Naive thymus-derived CD8-positive, alpha-beta T cell (primary cell): ENCODE results near the gene MRPL4. TPM values are rescaled to one million over a fixed set of nuclear protein-coding genes. Genes with fewer than 3 reads are reported as not detected.

Experiments
- ATAC-seq, 2 donors: fragments of 150-1000 bp; cut with Tn5 transposase in 1 of 2; sonication (Bioruptor Pico), chemical (Tn5 transposase) in 1 of 2; 1 replicate in 1 of 2; 2 replicates in 1 of 2; pipeline ENCODE4 v1.10.0; 2021; ENCODE audit warnings: mild to moderate bottlenecking in 2 of 2, moderate library complexity in 2 of 2
- POLR2A ChIA-PET: fragments of 350-600 bp; sonication (Branson Sonifier 250); formaldehyde crosslinking; loops from one replicate; lab custom pipeline; 2021; ENCODE audit warnings: antibody characterized with exemption; lab: Charles Lee
- DNase-seq, 10 donors: peaks; one replicate each; pipeline versions ENCODE4 v3.0.0 to v3.0.0-alpha.2; 2020 to 2022
- H3K27ac Mint-ChIP-seq, 10 donors: one replicate each; pipeline ENCODE4 v1.8.0; 2020 to 2022; ENCODE audit warnings: mild to moderate bottlenecking in 10 of 10, mixed read lengths in 10 of 10, moderate library complexity in 4 of 10, inconsistent platforms in 1 of 10
- H3K27me3 Mint-ChIP-seq, 5 donors: one replicate each; pipeline ENCODE4 v1.8.0; 2021 to 2022; ENCODE audit warnings: mixed read lengths in 5 of 5
- H3K36me3 Mint-ChIP-seq, 3 donors: one replicate each; pipeline ENCODE4 v1.8.0; 2020 to 2022; ENCODE audit warnings: mixed read lengths in 3 of 3, mild to moderate bottlenecking in 2 of 3, inconsistent platforms in 1 of 3
- H3K4me1 Mint-ChIP-seq, 4 donors: one replicate each; pipeline ENCODE4 v1.8.0; 2021 to 2022; ENCODE audit warnings: mixed read lengths in 4 of 4
- H3K4me3 Mint-ChIP-seq, 10 donors: one replicate each; pipeline ENCODE4 v1.8.0; 2020 to 2022; ENCODE audit warnings: mild to moderate bottlenecking in 10 of 10, mixed read lengths in 10 of 10, moderate library complexity in 6 of 10, inconsistent platforms in 1 of 10
- H3K9me3 Mint-ChIP-seq, 9 donors: one replicate each; pipeline ENCODE4 v1.8.0; 2020 to 2022; ENCODE audit warnings: mixed read lengths in 9 of 9, mild to moderate bottlenecking in 3 of 9, inconsistent platforms in 1 of 9, moderate library complexity in 1 of 9
- polyA plus RNA-seq, 3 donors: library from polyadenylated mRNA; unstranded; fragments of 300-500 nt; fragmentation: Illumina TruSeq; gene quantifications; one replicate each; pipeline ENCODE4 v1.2.3, GENCODE V29; 2021
- total RNA-seq, 8 experiments: library from RNA in 2 of 8; stranded (reverse) in 2 of 8; gene quantifications; one replicate each; pipeline ENCODE4 v1.2.3 and lab custom pipeline; 2021 to 2026

The MRPL4 gene
- total and polyA plus RNA-seq, 5 experiments from 2014 or later = 25.3 to 50.8 (median 47.9) TPM

DNA sequence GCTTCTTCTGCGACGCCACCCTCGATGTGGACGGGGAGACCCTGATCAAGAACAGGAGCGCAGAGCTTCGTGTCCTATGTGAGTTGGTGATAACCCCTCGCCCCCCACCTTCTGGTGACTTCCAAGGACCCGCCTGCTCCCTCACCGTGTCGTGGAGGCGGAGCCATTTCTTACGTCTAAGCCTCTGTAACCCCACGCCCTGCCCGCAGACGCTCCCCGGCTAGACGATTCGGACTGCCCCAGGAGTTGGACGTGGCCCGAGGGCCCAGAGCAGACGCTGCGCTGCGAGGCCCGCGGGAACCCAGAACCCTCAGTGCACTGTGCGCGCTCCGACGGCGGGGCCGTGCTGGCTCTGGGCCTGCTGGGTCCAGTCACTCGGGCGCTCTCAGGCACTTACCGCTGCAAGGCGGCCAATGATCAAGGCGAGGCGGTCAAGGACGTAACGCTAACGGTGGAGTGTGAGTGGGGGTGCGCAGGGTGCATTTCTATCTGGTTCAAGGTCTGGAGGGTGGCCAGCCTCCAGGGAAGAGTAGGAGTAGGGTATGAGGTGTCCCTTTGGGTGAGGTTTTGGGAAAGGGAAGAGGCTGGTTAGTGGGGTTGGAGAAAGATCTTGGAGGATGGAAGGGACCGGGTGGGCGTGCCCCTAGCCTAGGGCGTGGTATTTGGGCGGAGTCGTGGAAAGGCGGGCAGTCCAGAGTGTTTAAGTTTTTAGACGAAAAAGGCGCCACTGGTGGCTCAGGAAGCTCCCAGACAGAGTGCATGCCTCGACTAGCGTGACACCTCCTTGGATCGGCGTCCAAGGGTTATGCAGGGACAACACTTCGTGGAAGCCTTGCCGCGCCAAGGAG is 41.0 kb downstream of the MRPL4 start:
- no peak for ATAC-seq
- POLR2A ChIA-PET = interaction anchor here (1.5 to 2.0 kb wide), 3 partner anchors 22 to 88 kb away, joined by 3 to 5 read pairs (median 5); partner anchors contain the start of genes ICAM1, RAVER1 and TYK2
- Mint-ChIP-seq H3K4me3 (peak overlapping the region; percentile 34 to 94 (median 84)), H3K4me1 (peaks cover 30 to 66% (median 61%) of the 10 kb centered on the region in 4 donors), H3K27me3 (peaks cover 16 to 73% (median 39%) of the 10 kb centered on the region in 5 donors), H3K9me3 (peaks cover 0 to 2% (median 0%) of the 10 kb centered on the region in 9 donors), H3K27ac (peak overlapping the region in 3 of 10 donors; percentile 10 to 85 (median 74)), H3K36me3 (peaks cover 0 to 4% (median 0%) of the 10 kb centered on the region in 3 donors)
- no peak for DNase-seq

DNA sequence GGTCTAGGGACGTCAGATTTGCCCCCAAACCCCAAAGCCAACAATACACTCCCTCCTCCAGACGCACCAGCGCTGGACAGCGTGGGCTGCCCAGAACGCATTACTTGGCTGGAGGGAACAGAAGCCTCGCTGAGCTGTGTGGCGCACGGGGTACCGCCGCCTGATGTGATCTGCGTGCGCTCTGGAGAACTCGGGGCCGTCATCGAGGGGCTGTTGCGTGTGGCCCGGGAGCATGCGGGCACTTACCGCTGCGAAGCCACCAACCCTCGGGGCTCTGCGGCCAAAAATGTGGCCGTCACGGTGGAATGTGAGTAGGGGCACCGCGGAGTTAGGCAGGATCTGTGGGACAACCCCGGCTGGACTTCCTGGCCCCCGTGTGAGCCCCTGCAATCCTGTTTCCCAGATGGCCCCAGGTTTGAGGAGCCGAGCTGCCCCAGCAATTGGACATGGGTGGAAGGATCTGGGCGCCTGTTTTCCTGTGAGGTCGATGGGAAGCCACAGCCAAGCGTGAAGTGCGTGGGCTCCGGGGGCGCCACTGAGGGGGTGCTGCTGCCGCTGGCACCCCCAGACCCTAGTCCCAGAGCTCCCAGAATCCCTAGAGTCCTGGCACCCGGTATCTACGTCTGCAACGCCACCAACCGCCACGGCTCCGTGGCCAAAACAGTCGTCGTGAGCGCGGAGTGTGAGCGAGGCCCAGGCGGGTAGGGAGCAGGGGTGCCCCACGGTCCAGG is 41.8 kb downstream of the MRPL4 start:
- H3K27ac Mint-ChIP-seq = no peak overlapping the region
- peaks cover 0 to 2% (median 0%) of the 10 kb centered on the region in 9 donors for H3K9me3 Mint-ChIP-seq
- POLR2A ChIA-PET = interaction anchor here (0.6 to 1.9 kb wide), 3 partner anchors 13 to 40 kb away, joined by 3 to 5 read pairs (median 4); partner anchors contain the start of genes ICAM1 and RAVER1

DNA sequence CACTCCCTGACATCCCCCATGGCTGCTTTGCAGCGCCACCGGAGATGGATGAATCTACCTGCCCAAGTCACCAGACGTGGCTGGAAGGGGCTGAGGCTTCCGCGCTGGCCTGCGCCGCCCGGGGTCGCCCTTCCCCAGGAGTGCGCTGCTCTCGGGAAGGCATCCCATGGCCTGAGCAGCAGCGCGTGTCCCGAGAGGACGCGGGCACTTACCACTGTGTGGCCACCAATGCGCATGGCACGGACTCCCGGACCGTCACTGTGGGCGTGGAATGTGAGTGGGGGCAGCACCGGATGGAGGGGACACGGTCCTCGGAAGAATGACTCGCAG is 42.3 kb downstream of the MRPL4 start:
- Mint-ChIP-seq H3K27ac (peak overlapping the region in 1 of 10 donors; percentile 18), H3K4me3 (peak overlapping the region in 9 of 10 donors; percentile 4 to 91 (median 60)), H3K4me1 (peaks cover 24 to 54% (median 49%) of the 10 kb centered on the region in 4 donors), H3K36me3 (peaks cover 0 to 4% (median 0%) of the 10 kb centered on the region in 3 donors), H3K9me3 (peaks cover 0 to 2% (median 0%) of the 10 kb centered on the region in 9 donors), H3K27me3 (peaks cover 16 to 61% (median 32%) of the 10 kb centered on the region in 5 donors)
- ATAC-seq = no peak
- POLR2A ChIA-PET = interaction anchor here (1.5 to 1.9 kb wide), 2 partner anchors 23 to 39 kb away, joined by 3 to 5 read pairs; partner anchors contain the start of genes ICAM1 and RAVER1
- no peak for DNase-seq

More for the DNA sequence above, 41.8 kb downstream of the MRPL4 start:
- DNase-seq = no peak
- H3K4me3 Mint-ChIP-seq = peak overlapping the region; percentile 30 to 94 (median 84)
- no peak for ATAC-seq
- H3K36me3 Mint-ChIP-seq = peaks cover 0 to 4% (median 0%) of the 10 kb centered on the region in 3 donors
- H3K27me3 Mint-ChIP-seq = peaks cover 16 to 65% (median 34%) of the 10 kb centered on the region in 5 donors
- peaks cover 26 to 59% (median 54%) of the 10 kb centered on the region in 4 donors for H3K4me1 Mint-ChIP-seq

DNA sequence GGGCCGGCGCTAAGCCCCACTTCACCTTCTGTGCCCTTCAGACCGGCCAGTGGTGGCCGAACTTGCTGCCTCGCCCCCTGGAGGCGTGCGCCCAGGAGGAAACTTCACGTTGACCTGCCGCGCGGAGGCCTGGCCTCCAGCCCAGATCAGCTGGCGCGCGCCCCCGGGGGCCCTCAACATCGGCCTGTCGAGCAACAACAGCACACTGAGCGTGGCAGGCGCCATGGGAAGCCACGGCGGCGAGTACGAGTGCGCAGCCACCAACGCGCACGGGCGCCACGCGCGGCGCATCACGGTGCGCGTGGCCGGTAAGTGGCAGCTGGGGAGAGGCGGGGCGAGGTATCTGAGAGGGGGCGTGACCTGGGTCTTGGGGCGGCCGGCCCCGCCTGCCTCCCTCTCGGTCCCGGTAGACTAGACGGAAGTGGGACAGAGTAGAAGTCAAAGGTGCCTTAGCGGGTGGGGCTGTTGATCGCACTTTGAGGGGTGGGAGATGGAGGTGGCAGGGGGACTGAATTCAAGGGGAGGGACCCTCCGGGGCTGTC is 43.4 kb downstream of the MRPL4 start:
- peak overlapping the region in 7 of 10 donors; percentile 18 to 80 (median 52) for H3K27ac Mint-ChIP-seq
- DNase-seq = peak; percentile 46 to 81 (median 60)
- peaks cover 21 to 50% (median 42%) of the 10 kb centered on the region in 4 donors for H3K4me1 Mint-ChIP-seq
- peaks cover 0 to 2% (median 0%) of the 10 kb centered on the region in 9 donors for H3K9me3 Mint-ChIP-seq
- peaks cover 0 to 4% (median 0%) of the 10 kb centered on the region in 3 donors for H3K36me3 Mint-ChIP-seq
- peak overlapping the region; percentile 65 to 91 (median 85) for H3K4me3 Mint-ChIP-seq
- POLR2A ChIA-PET = interaction anchor here (0.6 to 1.8 kb wide), 3 partner anchors 25 to 85 kb away, joined by 3 to 5 read pairs (median 4); partner anchors contain the start of gene TYK2
- peak; percentile 60 to 61 for ATAC-seq
- H3K27me3 Mint-ChIP-seq = peaks cover 16 to 54% (median 28%) of the 10 kb centered on the region in 5 donors

DNA sequence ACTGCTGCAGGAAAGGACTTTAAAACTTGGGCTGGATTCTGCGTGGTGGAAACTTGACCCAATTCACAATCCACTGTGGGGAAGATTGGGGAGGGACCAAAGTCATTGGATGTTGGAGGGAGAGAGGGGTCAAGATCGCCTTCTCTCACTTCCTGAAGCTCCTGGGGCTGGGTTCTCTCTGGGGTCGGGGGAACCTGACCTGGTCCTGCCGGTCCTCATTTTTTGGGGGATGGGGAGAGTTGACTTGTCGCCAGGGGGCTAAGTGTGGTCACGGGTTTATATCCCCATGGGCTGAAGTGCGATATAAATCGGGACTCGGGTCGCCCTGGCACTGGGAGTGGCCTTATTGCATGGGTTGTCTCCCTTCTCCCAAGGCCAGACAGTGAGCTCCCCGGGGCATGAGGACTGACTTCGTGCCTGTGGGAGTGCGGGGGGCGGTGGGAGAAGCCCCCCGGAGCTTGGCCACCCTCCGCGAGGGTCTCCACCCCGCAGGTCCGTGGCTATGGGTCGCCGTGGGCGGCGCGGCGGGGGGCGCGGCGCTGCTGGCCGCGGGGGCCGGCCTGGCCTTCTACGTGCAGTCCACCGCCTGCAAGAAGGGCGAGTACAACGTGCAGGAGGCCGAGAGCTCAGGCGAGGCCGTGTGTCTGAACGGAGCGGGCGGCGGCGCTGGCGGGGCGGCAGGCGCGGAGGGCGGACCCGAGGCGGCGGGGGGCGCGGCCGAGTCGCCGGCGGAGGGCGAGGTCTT is 44.0 kb downstream of the MRPL4 start:
- DNase-seq = no peak
- peaks cover 0 to 2% (median 0%) of the 10 kb centered on the region in 9 donors for H3K9me3 Mint-ChIP-seq
- no peak for ATAC-seq
- H3K27ac Mint-ChIP-seq = peak overlapping the region in 5 of 10 donors; percentile 18 to 80 (median 52)
- POLR2A ChIA-PET = interaction anchor here (0.6 to 1.8 kb wide), 3 partner anchors 26 to 85 kb away, joined by 3 to 5 read pairs (median 4); partner anchors contain the start of gene TYK2
- peak overlapping the region; percentile 65 to 91 (median 85) for H3K4me3 Mint-ChIP-seq
- H3K4me1 Mint-ChIP-seq = peaks cover 16 to 44% (median 36%) of the 10 kb centered on the region in 4 donors
- peaks cover 13 to 48% (median 23%) of the 10 kb centered on the region in 5 donors for H3K27me3 Mint-ChIP-seq
- peaks cover 0 to 4% (median 0%) of the 10 kb centered on the region in 3 donors for H3K36me3 Mint-ChIP-seq

DNA sequence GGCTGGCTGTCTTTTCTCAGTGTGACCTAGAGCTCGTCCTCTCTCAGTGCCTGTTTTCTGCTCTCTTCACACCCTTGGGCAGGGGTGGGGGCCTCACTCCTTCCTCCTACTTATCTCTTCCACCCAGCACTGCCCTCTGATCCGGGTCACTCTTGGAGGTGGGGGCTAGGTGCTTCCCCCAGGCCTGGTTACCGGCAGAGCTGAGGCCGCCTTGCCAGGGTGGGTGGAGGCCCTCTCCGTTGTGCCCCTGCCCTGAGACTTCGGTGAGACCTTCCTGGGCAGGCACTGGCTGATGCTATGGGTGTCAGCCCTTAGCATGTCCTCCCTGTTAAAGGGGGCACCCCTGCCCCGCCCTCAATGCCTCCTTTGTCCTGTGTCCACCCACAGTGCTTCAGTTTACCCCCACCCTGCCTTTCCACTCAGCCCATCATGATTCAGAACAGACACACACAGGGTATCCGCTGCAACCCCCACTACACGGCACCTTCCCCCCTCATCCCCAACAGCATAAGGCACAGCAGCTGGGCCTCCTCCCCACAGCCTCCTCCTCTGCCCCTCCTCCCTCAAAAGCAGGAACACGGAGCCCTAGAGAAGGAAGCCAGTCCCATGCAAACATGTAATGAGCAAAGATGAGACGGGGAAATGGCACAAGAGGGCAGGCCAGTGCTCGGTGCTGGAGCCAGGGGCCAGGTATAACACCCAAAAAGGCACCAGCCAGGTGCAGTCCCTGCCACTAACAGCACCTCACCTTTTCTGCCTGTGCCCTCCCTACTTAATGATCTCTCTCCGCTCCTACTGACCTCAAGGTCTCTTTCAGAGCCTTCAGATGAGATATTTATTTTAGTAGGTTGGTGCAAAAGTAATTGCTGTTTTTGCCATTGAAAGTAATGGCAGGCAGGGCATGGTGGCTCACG is 47.8 kb downstream of the MRPL4 start:
- Mint-ChIP-seq H3K36me3 (peaks cover 0 to 1% (median 0%) of the 10 kb centered on the region in 3 donors), H3K27me3 (peaks cover 4 to 16% (median 9%) of the 10 kb centered on the region in 5 donors), H3K4me1 (peaks cover 7 to 15% (median 9%) of the 10 kb centered on the region in 4 donors), H3K27ac (no peak overlapping the region), H3K9me3 (no peaks in the 10 kb centered on the region), H3K4me3 (no peak overlapping the region)
- no peak for DNase-seq
- ATAC-seq = no peak
- POLR2A ChIA-PET = no interaction called here

DNA sequence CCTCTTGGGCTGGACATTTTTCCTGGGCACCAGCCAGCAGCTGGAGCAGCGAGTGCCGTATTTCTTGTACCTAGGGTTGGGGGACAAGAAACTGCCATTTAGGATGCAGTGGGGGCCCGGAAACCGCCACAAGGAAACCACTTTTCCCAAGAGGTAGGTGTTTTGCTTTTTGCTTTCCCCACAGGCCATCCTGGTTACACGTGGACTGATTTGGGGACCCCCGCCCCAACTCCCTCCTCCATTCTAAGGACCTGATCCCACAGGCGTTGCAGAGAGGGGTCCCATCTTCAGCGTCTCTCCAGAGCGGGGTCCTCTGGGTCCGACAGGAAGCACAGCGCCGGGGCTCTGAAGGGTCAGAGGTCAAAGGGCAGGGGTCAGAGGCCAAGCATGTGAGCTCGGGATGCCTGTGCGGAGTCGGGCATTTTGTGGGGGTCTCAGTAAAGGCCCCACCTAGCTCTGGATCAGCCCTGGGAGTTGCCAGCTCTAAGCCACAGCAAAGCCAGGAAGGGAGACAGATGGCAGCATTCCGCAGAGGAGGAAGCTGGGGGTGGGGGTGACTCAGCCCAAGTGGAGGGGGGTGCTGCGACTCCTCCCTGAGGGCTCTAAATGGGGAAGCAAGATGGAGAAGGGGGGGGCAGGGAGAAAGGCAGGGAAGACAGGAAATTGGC is 53.3 kb downstream of the MRPL4 start:
- no peak overlapping the region for H3K4me3 Mint-ChIP-seq
- POLR2A ChIA-PET = interaction anchor here (0.6 to 1.4 kb wide), 2 partner anchors 35 to 192 kb away, joined by 4 to 5 read pairs; partner anchors contain the start of gene ICAM1
- ATAC-seq (no peak), DNase-seq (no peak)
- peaks cover 0 to 3% (median 0%) of the 10 kb centered on the region in 4 donors for H3K4me1 Mint-ChIP-seq
- no peaks in the 10 kb centered on the region for H3K9me3 Mint-ChIP-seq
- H3K36me3 Mint-ChIP-seq = peaks cover 0 to 2% (median 1%) of the 10 kb centered on the region in 3 donors
- H3K27me3 Mint-ChIP-seq = peaks cover 0 to 6% (median 3%) of the 10 kb centered on the region in 5 donors
- H3K27ac Mint-ChIP-seq = no peak overlapping the region

DNA sequence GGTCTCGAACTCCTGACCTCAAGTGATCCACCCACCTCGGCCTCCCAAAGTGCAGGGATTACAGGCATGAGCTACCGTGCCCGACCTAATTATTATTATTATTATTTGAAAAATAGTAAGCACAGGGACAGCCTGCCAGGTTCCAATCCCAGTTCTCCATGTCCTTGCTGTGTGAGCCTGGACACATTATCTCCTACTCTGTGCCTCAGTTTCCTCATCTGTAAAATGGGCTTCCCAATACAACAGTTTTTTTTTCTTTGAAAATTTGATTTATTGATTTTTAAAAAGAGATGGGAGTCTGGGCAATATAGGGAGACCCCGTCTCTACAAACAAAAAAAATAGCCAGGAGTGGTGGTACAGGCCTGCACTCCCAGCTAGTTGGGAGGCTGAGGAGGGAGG is 54.3 kb downstream of the MRPL4 start:
- Mint-ChIP-seq H3K9me3 (no peaks in the 10 kb centered on the region), H3K36me3 (peaks cover 0 to 8% (median 1%) of the 10 kb centered on the region in 3 donors), H3K4me3 (no peak overlapping the region), H3K27me3 (peaks cover 0 to 5% (median 3%) of the 10 kb centered on the region in 5 donors), H3K4me1 (peaks cover 0 to 3% (median 0%) of the 10 kb centered on the region in 4 donors), H3K27ac (no peak overlapping the region)
- ATAC-seq = no peak
- POLR2A ChIA-PET = interaction anchor here (0.6 to 1.4 kb wide), 2 partner anchors 36 to 70 kb away, joined by 3 to 4 read pairs; partner anchors contain the start of gene ICAM1
- DNase-seq = no peak

DNA sequence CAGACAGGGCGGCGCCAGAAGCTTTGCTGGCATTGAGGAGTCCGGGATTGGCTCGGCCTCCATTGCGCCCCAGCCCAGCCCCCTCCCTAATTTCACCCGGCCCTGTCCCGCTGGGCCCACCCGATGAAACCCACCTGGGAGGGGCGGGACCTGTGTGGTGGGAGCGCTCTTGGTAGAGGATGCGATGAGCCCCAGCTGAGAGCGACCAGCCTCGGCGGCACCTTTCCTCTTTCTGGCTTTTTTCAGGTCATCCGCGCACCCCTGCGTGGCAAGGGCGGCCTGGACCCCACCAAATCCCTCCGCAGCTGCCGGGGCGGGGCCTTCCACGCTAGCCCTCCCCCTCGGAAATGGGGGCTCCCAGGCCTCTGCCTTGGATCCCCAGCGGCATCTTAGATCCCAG is 57.4 kb downstream of the MRPL4 start, which contains the start of gene ZGLP1:
TSS of gene ZGLP1 (minus strand) at position 393 of the 400 bp plus-strand sequence.
- Mint-ChIP-seq H3K9me3 (no peaks in the 10 kb centered on the region), H3K4me3 (no peak within 1 kb of the TSS), H3K4me1 (peaks cover 0 to 7% (median 2%) of the 10 kb centered on the region in 4 donors), H3K27me3 (no peaks in the 10 kb centered on the region), H3K27ac (peak within 1 kb of the TSS in 1 of 10 donors; percentile 24), H3K36me3 (peaks cover 0 to 8% (median 0%) of the 10 kb centered on the region in 3 donors)
- no peak for ATAC-seq
- POLR2A ChIA-PET = interaction anchor here (0.7 kb wide), 1 partner anchor 251 kb away, joined by 4 read pairs; no protein-coding TSS in a partner anchor
- DNase-seq = no peak
